MCF 10A (cell line): ENCODE data around the gene PLAGL1. TPM values are rescaled to one million over a fixed set of nuclear protein-coding genes. Genes with fewer than 3 reads are reported as not detected.

Experiments
- BruUV-seq: library from RNA; stranded (reverse); fragments of 400-500 nt; replicated peaks from 2 replicates; lab custom pipeline; 2021; lab: Mats Ljungman, UMichigan
- CTCF ChIA-PET: fragments of 300-600 bp; sonication (Branson Sonifier 250); formaldehyde crosslinking; extraction: SDS; loops from one replicate; lab custom pipeline; 2021; ENCODE audit warnings: antibody characterized with exemption, inconsistent platforms; lab: Yijun Ruan, JAX
- POLR2A ChIA-PET: fragments of 300-600, 350-650 bp; sonication (Branson Sonifier 250); formaldehyde crosslinking; extraction: SDS; loops from one replicate; lab custom pipeline; 2020; ENCODE audit warnings: antibody characterized with exemption, inconsistent platforms; lab: Yijun Ruan, JAX
- DNase-seq: peaks from one replicate; pipeline ENCODE4 v3.0.0-alpha.2; 2018; ENCODE audit not compliant: unreplicated experiment
- H3K27ac Mint-ChIP-seq: one replicate; pipeline ENCODE4 v1.8.0; 2022; ENCODE audit warnings: mild to moderate bottlenecking, low read depth, mixed read lengths; ENCODE audit not compliant: unreplicated experiment
- H3K27me3 Mint-ChIP-seq: one replicate; pipeline ENCODE4 v1.8.0; 2022; ENCODE audit warnings: mixed read lengths; ENCODE audit not compliant: insufficient read depth, unreplicated experiment
- H3K36me3 Mint-ChIP-seq: one replicate; pipeline ENCODE4 v1.8.0; 2022; ENCODE audit warnings: mild to moderate bottlenecking, moderate library complexity, mixed read lengths; ENCODE audit not compliant: insufficient read depth, unreplicated experiment
- H3K4me1 Mint-ChIP-seq: one replicate; pipeline ENCODE4 v1.8.0; 2022; ENCODE audit warnings: mixed read lengths; ENCODE audit not compliant: insufficient read depth, unreplicated experiment
- H3K4me3 Mint-ChIP-seq: one replicate; pipeline ENCODE4 v1.8.0; 2022; ENCODE audit warnings: mild to moderate bottlenecking, moderate library complexity, mixed read lengths; ENCODE audit not compliant: unreplicated experiment
- H3K9me3 Mint-ChIP-seq: one replicate; pipeline ENCODE4 v1.8.0; 2022; ENCODE audit warnings: mixed read lengths; ENCODE audit not compliant: unreplicated experiment
- intact Hi-C: fragments of 100-400 bp; cut with micrococcal nuclease; formaldehyde crosslinking; loops from 2 replicates; pipeline ENCODE4 v1.14.1; 2022
- total RNA-seq: library from RNA; stranded (reverse); gene quantifications from 2 replicates; pipeline ENCODE4 v1.2.3, GENCODE V29; 2022
- TF ChIP-seq, protein P1 (sequence below): fragments of 200-600 bp; IDR thresholded peaks from one replicate; pipeline ENCODE4 v1.8.0; 2022; ENCODE audit warnings: antibody characterized with exemption, mild to moderate bottlenecking; ENCODE audit not compliant: unreplicated experiment

The PLAGL1 gene
- total RNA-seq, 1 experiment from 2014 or later: 52.1 TPM

DNA sequence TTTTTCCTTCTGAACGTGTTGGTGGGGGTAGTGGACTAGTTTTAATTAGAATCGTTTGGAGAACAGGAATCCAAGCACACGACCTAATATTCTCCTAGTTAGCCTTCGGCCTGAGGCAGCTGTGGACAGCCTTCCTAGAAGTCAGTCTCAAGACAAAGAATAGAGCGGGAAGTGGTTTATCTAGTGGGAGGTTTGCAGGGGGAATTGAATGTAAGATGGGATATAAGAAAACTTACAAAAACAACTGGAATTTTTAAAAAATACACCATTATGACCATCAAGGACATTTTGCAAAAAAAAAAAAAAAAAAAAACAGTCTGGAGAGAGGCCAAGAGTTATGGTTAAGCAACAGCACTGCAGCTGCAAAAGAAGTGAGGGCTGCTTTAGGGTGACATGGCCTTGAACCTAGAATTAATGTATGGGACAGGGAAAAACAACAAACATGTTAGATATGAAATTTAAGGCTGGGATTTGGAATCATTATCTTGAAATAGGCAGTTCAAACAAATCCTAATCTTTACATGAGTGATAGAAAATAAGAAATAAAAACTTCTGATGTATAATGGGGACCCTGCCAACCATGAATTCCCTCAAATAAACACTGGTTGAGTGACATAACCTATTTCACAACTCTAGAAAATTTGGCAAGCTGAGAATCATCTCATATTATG is 40.2 kb downstream of the PLAGL1 start:
- DNase-seq: peak; percentile 64
- TF ChIP-seq, protein P1, sequence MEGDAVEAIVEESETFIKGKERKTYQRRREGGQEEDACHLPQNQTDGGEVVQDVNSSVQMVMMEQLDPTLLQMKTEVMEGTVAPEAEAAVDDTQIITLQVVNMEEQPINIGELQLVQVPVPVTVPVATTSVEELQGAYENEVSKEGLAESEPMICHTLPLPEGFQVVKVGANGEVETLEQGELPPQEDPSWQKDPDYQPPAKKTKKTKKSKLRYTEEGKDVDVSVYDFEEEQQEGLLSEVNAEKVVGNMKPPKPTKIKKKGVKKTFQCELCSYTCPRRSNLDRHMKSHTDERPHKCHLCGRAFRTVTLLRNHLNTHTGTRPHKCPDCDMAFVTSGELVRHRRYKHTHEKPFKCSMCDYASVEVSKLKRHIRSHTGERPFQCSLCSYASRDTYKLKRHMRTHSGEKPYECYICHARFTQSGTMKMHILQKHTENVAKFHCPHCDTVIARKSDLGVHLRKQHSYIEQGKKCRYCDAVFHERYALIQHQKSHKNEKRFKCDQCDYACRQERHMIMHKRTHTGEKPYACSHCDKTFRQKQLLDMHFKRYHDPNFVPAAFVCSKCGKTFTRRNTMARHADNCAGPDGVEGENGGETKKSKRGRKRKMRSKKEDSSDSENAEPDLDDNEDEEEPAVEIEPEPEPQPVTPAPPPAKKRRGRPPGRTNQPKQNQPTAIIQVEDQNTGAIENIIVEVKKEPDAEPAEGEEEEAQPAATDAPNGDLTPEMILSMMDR: no peak
- no TSS peak for BruUV-seq
- POLR2A ChIA-PET: interaction anchor here (0.6 to 0.8 kb wide), 3 partner anchors 15 to 124 kb away, joined by 3 read pairs; partner anchors contain the start of gene LTV1
- peaks cover 9% of the 10 kb centered on the region for H3K4me1 Mint-ChIP-seq
- H3K9me3 Mint-ChIP-seq: no peaks in the 10 kb centered on the region
- H3K27ac Mint-ChIP-seq: no peak overlapping the region
- intact Hi-C loops: no loop called here
- CTCF ChIA-PET: interaction anchor here (0.6 to 2.4 kb wide), 3 partner anchors 19 to 28 kb away, joined by 3 to 7 read pairs (median 6); no protein-coding TSS in a partner anchor
- H3K36me3 Mint-ChIP-seq: no peaks in the 10 kb centered on the region
- no peaks in the 10 kb centered on the region for H3K27me3 Mint-ChIP-seq
- H3K4me3 Mint-ChIP-seq: no peak overlapping the region

DNA sequence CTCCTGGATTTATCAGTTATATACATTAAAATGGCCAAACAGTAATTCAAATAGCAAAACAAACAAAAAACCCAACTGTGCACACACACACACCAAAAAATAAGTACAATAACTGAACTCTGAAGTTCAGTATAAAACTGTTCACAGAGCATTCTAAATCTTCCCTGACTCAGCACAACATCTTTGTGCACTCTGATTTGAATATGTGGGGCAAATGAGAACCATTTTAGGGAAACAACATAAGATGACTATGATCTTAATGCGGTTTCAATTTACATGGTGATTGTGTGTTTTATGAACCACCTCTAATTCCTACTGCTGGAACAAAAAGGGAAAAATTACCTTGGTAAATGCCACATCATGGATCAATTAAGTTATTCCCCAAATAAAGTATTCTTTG is 41.7 kb downstream of the PLAGL1 start:
- no TSS peak for BruUV-seq
- DNase-seq: no peak
- Mint-ChIP-seq H3K4me1 (peaks cover 9% of the 10 kb centered on the region), H3K27ac (no peak overlapping the region), H3K27me3 (no peaks in the 10 kb centered on the region), H3K36me3 (no peaks in the 10 kb centered on the region), H3K9me3 (no peaks in the 10 kb centered on the region), H3K4me3 (no peak overlapping the region)
- CTCF ChIA-PET: no interaction called here
- intact Hi-C loops: no loop called here
- TF ChIP-seq, protein P1: no peak
- POLR2A ChIA-PET: interaction anchor here (0.6 kb wide), 1 partner anchor 279 kb away, joined by 3 read pairs; no protein-coding TSS in a partner anchor

DNA sequence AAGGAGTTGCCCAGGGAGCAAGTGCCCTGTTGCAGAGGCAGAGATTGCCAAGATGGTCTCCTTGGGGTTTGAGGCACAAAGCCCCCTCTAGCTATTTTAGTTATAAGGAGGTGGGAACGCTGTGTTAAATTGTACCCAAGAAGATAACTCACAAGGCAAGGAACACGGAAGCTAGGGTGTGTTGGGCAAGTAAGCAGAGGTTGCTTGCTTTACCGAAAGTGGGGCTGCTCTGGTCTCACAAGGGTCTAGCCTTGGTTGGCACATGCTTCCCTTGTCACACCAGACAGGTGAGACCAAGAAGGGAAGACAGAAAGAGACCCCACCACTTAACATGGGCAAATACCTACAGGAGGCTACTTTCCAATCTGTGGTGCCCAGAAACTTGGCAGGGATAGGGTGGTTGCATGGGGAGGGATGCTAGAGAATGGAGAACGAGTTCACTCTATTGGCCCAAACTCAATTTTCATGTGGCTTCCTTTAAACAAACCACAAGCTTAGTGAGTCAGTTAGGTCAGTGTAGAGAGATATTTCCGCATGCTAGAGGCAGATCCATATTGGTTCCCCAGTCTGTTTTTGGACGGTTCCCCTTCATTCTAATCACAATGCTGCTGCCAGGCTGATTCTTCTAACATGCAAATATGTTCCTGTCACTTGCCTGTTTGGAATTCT is 42.4 kb downstream of the PLAGL1 start:
- BruUV-seq: no TSS peak
- H3K36me3 Mint-ChIP-seq: no peaks in the 10 kb centered on the region
- H3K27me3 Mint-ChIP-seq: no peaks in the 10 kb centered on the region
- H3K27ac Mint-ChIP-seq: no peak overlapping the region
- peak; percentile 53 for DNase-seq
- intact Hi-C loops: no loop called here
- H3K4me3 Mint-ChIP-seq: no peak overlapping the region
- peaks cover 9% of the 10 kb centered on the region for H3K4me1 Mint-ChIP-seq
- TF ChIP-seq, protein P1: no peak
- no peaks in the 10 kb centered on the region for H3K9me3 Mint-ChIP-seq
- ChIA-PET POLR2A (no interaction called here), CTCF (interaction anchor here (2.9 kb wide), 1 partner anchor 25 kb away, joined by 22 read pairs; no protein-coding TSS in a partner anchor)

DNA sequence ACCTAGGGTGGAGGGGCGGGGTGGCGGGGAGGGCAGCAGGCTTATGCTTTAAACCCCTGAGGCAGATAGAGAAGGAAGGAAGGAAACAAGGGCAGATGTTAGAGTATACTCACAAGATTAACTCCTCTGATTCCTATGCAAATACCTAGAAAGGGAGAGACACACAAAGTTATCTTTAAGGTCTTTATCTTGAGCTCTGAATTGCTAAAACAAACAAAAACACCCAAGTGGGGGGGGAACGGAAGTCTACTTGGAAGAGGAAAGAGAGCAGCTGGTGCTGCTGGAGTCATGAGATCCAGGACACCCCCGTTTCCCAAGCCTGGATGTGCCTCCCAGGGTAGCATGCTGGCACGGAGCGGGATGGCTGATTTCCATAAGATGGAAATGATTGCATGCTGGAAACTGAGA is 43.4 kb downstream of the PLAGL1 start:
- TF ChIP-seq, protein P1: no peak
- intact Hi-C loops: no loop called here
- no peak for DNase-seq
- CTCF ChIA-PET: interaction anchor here (0.6 to 2.9 kb wide), 3 partner anchors 21 to 776 kb away, joined by 3 to 22 read pairs (median 7); no protein-coding TSS in a partner anchor
- Mint-ChIP-seq H3K27me3 (no peaks in the 10 kb centered on the region), H3K9me3 (no peaks in the 10 kb centered on the region), H3K27ac (no peak overlapping the region), H3K36me3 (no peaks in the 10 kb centered on the region), H3K4me3 (no peak overlapping the region), H3K4me1 (peaks cover 9% of the 10 kb centered on the region)
- no TSS peak for BruUV-seq
- POLR2A ChIA-PET: no interaction called here
